CD4-positive, alpha-beta memory T cell (primary cell): ENCODE measurements around the gene SDHAF1. TPM values are rescaled to one million over a fixed set of nuclear protein-coding genes. Genes with fewer than 3 reads are reported as not detected.

Experiments
- CTCF ChIA-PET: fragments of 350-600 bp; sonication (Branson Sonifier 250); formaldehyde crosslinking; loops from one replicate; lab custom pipeline; 2021; ENCODE audit warnings: inconsistent platforms; ENCODE audit not compliant: partially characterized antibody; lab: Charles Lee
- POLR2A ChIA-PET: fragments of 350-600 bp; sonication (Branson Sonifier 250); formaldehyde crosslinking; loops from one replicate; lab custom pipeline; 2021; ENCODE audit not compliant: partially characterized antibody; lab: Charles Lee
- DNase-seq, 5 donors: peaks; one replicate each; pipeline versions ENCODE4 v3.0.0 to v3.0.0-alpha.2; 2020 to 2022; ENCODE audit warnings: mixed read lengths in 1 of 5
- H3K27ac ChIP-seq: one replicate; pipeline ENCODE4 v1.7.0; 2013; ENCODE audit warnings: low read depth, low read length
- H3K27me3 ChIP-seq: 2 replicates; pipeline ENCODE4 v1.7.0; 2013; ENCODE audit warnings: mild to moderate bottlenecking, low read length, moderate library complexity; ENCODE audit not compliant: insufficient read depth
- H3K36me3 ChIP-seq: 2 replicates; pipeline ENCODE4 v1.7.0; 2013; ENCODE audit warnings: mild to moderate bottlenecking, low read length, moderate library complexity; ENCODE audit not compliant: insufficient read depth
- H3K4me1 ChIP-seq: 2 replicates; pipeline ENCODE4 v1.7.0; 2013; ENCODE audit warnings: mild to moderate bottlenecking, low read length, moderate library complexity; ENCODE audit not compliant: insufficient read depth
- H3K4me3 ChIP-seq, 2 donors: one replicate each; pipeline ENCODE4 v1.7.0; 2013; ENCODE audit warnings: low read length in 2 of 2, mild to moderate bottlenecking in 1 of 2
- H3K9me3 ChIP-seq, 2 donors: one replicate each; pipeline ENCODE4 v1.7.0; 2013; ENCODE audit warnings: low read length in 2 of 2, control low read depth in 1 of 2; ENCODE audit not compliant: control insufficient read depth in 1 of 2
- H3K27ac Mint-ChIP-seq, 7 donors: one replicate each; pipeline ENCODE4 v1.8.0; 2020 to 2021; ENCODE audit warnings: mixed read lengths in 7 of 7, mild to moderate bottlenecking in 6 of 7, inconsistent platforms in 3 of 7, moderate library complexity in 3 of 7
- H3K27me3 Mint-ChIP-seq, 2 donors: one replicate each; pipeline ENCODE4 v1.8.0; 2020 to 2021; ENCODE audit warnings: mixed read lengths in 2 of 2
- H3K36me3 Mint-ChIP-seq, 2 donors: one replicate each; pipeline ENCODE4 v1.8.0; 2020 to 2021; ENCODE audit warnings: mixed read lengths in 2 of 2, inconsistent platforms in 1 of 2, mild to moderate bottlenecking in 1 of 2
- H3K4me1 Mint-ChIP-seq, 4 donors: one replicate each; pipeline ENCODE4 v1.8.0; 2020 to 2021; ENCODE audit warnings: mixed read lengths in 4 of 4, mild to moderate bottlenecking in 1 of 4
- H3K4me3 Mint-ChIP-seq, 8 donors: one replicate each; pipeline ENCODE4 v1.8.0; 2020 to 2021; ENCODE audit warnings: mixed read lengths in 8 of 8, mild to moderate bottlenecking in 7 of 8, moderate library complexity in 6 of 8, inconsistent platforms in 3 of 8
- H3K9me3 Mint-ChIP-seq, 8 donors: one replicate each; pipeline ENCODE4 v1.8.0; 2020 to 2021; ENCODE audit warnings: mixed read lengths in 8 of 8, mild to moderate bottlenecking in 5 of 8, inconsistent platforms in 3 of 8, moderate library complexity in 1 of 8
- intact Hi-C: fragments of 100-400 bp; cut with micrococcal nuclease; formaldehyde crosslinking; loops from one replicate; pipeline ENCODE4 v1.15.1; 2023
- polyA plus RNA-seq, 2 donors: library from polyadenylated mRNA; unstranded; fragments of 300-500 nt; fragmentation: Illumina TruSeq; gene quantifications; one replicate each; pipeline ENCODE4 v1.2.3, GENCODE V29; 2021
- total RNA-seq, 2 experiments: library from RNA; stranded (reverse); gene quantifications; one replicate each; pipeline ENCODE4 v1.2.3, GENCODE V29; 2021

SDHAF1 gene
- total and polyA plus RNA-seq, 4 experiments from 2014 or later: 21.9 to 41.3 (median 25.8) TPM

GRCh38 chr19:36041831-36042230, 46.8 kb downstream of the SDHAF1 start:
- H3K9me3 Mint-ChIP-seq: no peaks in the 10 kb centered on the region
- H3K27ac ChIP-seq: no peak overlapping the region
- intact Hi-C loops: no loop called here
- H3K27me3 ChIP-seq: no peaks in the 10 kb centered on the region
- H3K4me1 ChIP-seq: peaks cover 8% of the 10 kb centered on the region
- no peak for DNase-seq
- POLR2A ChIA-PET: interaction anchor here (0.7 kb wide), 1 partner anchor 12 kb away, joined by 3 read pairs; the partner anchor contains the start of genes THAP8 and WDR62
- peaks cover 12 to 18% of the 10 kb centered on the region in 2 donors for H3K36me3 Mint-ChIP-seq
- H3K4me3 ChIP-seq: no peak overlapping the region
- H3K4me3 Mint-ChIP-seq: no peak overlapping the region
- H3K36me3 ChIP-seq: no peaks in the 10 kb centered on the region
- peaks cover 8 to 16% (median 10%) of the 10 kb centered on the region in 4 donors for H3K4me1 Mint-ChIP-seq
- H3K27me3 Mint-ChIP-seq: no peaks in the 10 kb centered on the region
- CTCF ChIA-PET: no interaction called here
- no peaks in the 10 kb centered on the region for H3K9me3 ChIP-seq
- H3K27ac Mint-ChIP-seq: no peak overlapping the region

GRCh38 chr19:36043952-36044351, 49.0 kb downstream of the SDHAF1 start:
- Mint-ChIP-seq H3K9me3 (no peaks in the 10 kb centered on the region), H3K27me3 (no peaks in the 10 kb centered on the region), H3K4me1 (peaks cover 0 to 9% (median 5%) of the 10 kb centered on the region in 4 donors), H3K4me3 (no peak overlapping the region), H3K27ac (peak overlapping the region in 1 of 7 donors; percentile 65), H3K36me3 (peaks cover 10 to 18% of the 10 kb centered on the region in 2 donors)
- Histone ChIP-seq H3K4me1 (no peaks in the 10 kb centered on the region), H3K36me3 (no peaks in the 10 kb centered on the region), H3K9me3 (no peaks in the 10 kb centered on the region), H3K4me3 (no peak overlapping the region), H3K27me3 (no peaks in the 10 kb centered on the region), H3K27ac (no peak overlapping the region)
- ChIA-PET POLR2A (interaction anchor here (1.4 kb wide), 1 partner anchor 10 kb away, joined by 5 read pairs; no protein-coding TSS in a partner anchor), CTCF (no interaction called here)
- intact Hi-C loops: no loop called here
- no peak for DNase-seq

Other genes starting within 250 kb of the SDHAF1 start
- 10 to 100 TPM; 60.5 to 65.2 TPM for gene U2AF1L4, start 249.8 kb upstream of the SDHAF1 start, total RNA-seq
- 10 to 100 TPM; 48.7 to 50.9 TPM for gene U2AF1L4, start 249.8 kb upstream of the SDHAF1 start, polyA plus RNA-seq
- gene PSENEN, start 249.5 kb upstream of the SDHAF1 start, total RNA-seq: 10 to 100 TPM; 27.2 TPM
- gene PSENEN, start 249.5 kb upstream of the SDHAF1 start, polyA plus RNA-seq: 10 to 100 TPM; 84.6 to 89.9 TPM
- gene LIN37, start 246.6 kb upstream of the SDHAF1 start, total RNA-seq: 10 to 100 TPM; 26.3 to 29.4 TPM
- 10 to 100 TPM in 1 of 2 donors, 1 to 10 TPM in 1; 8.3 to 13.3 TPM for gene LIN37, start 246.6 kb upstream of the SDHAF1 start, polyA plus RNA-seq
- gene HSPB6, start 238.2 kb upstream of the SDHAF1 start, total RNA-seq: not detected
- not detected for gene HSPB6, start 238.2 kb upstream of the SDHAF1 start, polyA plus RNA-seq
- gene PROSER3, start 237.0 kb upstream of the SDHAF1 start, total RNA-seq: 10 to 100 TPM; 45.1 to 46.5 TPM
- 10 to 100 TPM in 1 of 2 donors, 1 to 10 TPM in 1; 2.0 to 11.8 TPM for gene PROSER3, start 237.0 kb upstream of the SDHAF1 start, polyA plus RNA-seq
- 10 to 100 TPM; 15.8 to 19.4 TPM for gene ARHGAP33, start 219.6 kb upstream of the SDHAF1 start, total RNA-seq
- gene ARHGAP33, start 219.6 kb upstream of the SDHAF1 start, polyA plus RNA-seq: under 1 TPM in 1 of 2 donors, not detected in 1; 0.29 TPM
- not detected for gene PRODH2, start 182.3 kb upstream of the SDHAF1 start, total RNA-seq
- gene PRODH2, start 182.3 kb upstream of the SDHAF1 start, polyA plus RNA-seq: not detected
- not detected for gene NPHS1, start 142.7 kb upstream of the SDHAF1 start, total RNA-seq
- not detected for gene NPHS1, start 142.7 kb upstream of the SDHAF1 start, polyA plus RNA-seq
- gene KIRREL2, start 138.3 kb upstream of the SDHAF1 start, total RNA-seq: not detected
- under 1 TPM in 1 of 2 donors, not detected in 1; 0.08 TPM for gene KIRREL2, start 138.3 kb upstream of the SDHAF1 start, polyA plus RNA-seq
- gene APLP1, start 126.6 kb upstream of the SDHAF1 start, total RNA-seq: not detected
- gene APLP1, start 126.6 kb upstream of the SDHAF1 start, polyA plus RNA-seq: under 1 TPM in 1 of 2 donors, not detected in 1; 0.70 TPM
- gene NFKBID, start 94.6 kb upstream of the SDHAF1 start, total RNA-seq: 10 to 100 TPM; 36.6 to 50.0 TPM
- 1 to 10 TPM; 1.3 to 7.1 TPM for gene NFKBID, start 94.6 kb upstream of the SDHAF1 start, polyA plus RNA-seq
- gene HCST, start 92.7 kb upstream of the SDHAF1 start, total RNA-seq: 10 to 100 TPM; 66.2 to 75.2 TPM
- 100 to 1,000 TPM; 567 to 684 TPM for gene HCST, start 92.7 kb upstream of the SDHAF1 start, polyA plus RNA-seq
- 10 to 100 TPM; 12.7 to 17.3 TPM for gene TYROBP, start 86.9 kb upstream of the SDHAF1 start, total RNA-seq
- 1 to 10 TPM; 2.3 to 2.5 TPM for gene TYROBP, start 86.9 kb upstream of the SDHAF1 start, polyA plus RNA-seq
- 10 to 100 TPM; 15.7 to 16.3 TPM for gene LRFN3, start 58.8 kb upstream of the SDHAF1 start, total RNA-seq
- gene LRFN3, start 58.8 kb upstream of the SDHAF1 start, polyA plus RNA-seq: 1 to 10 TPM in 1 of 2 donors, under 1 TPM in 1; 0.45 to 2.4 TPM
- 1 to 10 TPM; 4.8 to 5.0 TPM for gene SYNE4, start 13.6 kb downstream of the SDHAF1 start, total RNA-seq
- gene SYNE4, start 13.6 kb downstream of the SDHAF1 start, polyA plus RNA-seq: under 1 TPM in 1 of 2 donors, not detected in 1; 0.25 TPM
- gene ALKBH6, start 19.0 kb downstream of the SDHAF1 start, total RNA-seq: 10 to 100 TPM; 50.9 to 51.0 TPM
- 10 to 100 TPM; 20.8 to 21.0 TPM for gene ALKBH6, start 19.0 kb downstream of the SDHAF1 start, polyA plus RNA-seq
- 1 to 10 TPM; 2.4 TPM for gene CLIP3, start 37.7 kb downstream of the SDHAF1 start, total RNA-seq
- gene CLIP3, start 37.7 kb downstream of the SDHAF1 start, polyA plus RNA-seq: 1 to 10 TPM in 1 of 2 donors, under 1 TPM in 1; 0.37 to 1.5 TPM
- gene THAP8, start 59.1 kb downstream of the SDHAF1 start, total RNA-seq: 1 to 10 TPM; 5.1 to 7.0 TPM
- 1 to 10 TPM; 4.0 to 8.6 TPM for gene THAP8, start 59.1 kb downstream of the SDHAF1 start, polyA plus RNA-seq
- 1 to 10 TPM; 1.3 to 1.7 TPM for gene WDR62, start 59.7 kb downstream of the SDHAF1 start, total RNA-seq
- under 1 TPM in 1 of 2 donors, not detected in 1; 0.08 TPM for gene WDR62, start 59.7 kb downstream of the SDHAF1 start, polyA plus RNA-seq
- not detected for gene OVOL3, start 116.0 kb downstream of the SDHAF1 start, total RNA-seq
- gene OVOL3, start 116.0 kb downstream of the SDHAF1 start, polyA plus RNA-seq: not detected
- gene POLR2I, start 119.7 kb downstream of the SDHAF1 start, total RNA-seq: 10 to 100 TPM; 52.4 to 55.0 TPM
- gene POLR2I, start 119.7 kb downstream of the SDHAF1 start, polyA plus RNA-seq: 100 to 1,000 TPM; 146 to 163 TPM
- gene TBCB, start 120.3 kb downstream of the SDHAF1 start, total RNA-seq: 100 to 1,000 TPM; 148 TPM
- 100 to 1,000 TPM; 256 to 308 TPM for gene TBCB, start 120.3 kb downstream of the SDHAF1 start, polyA plus RNA-seq
- gene CAPNS1, start 144.9 kb downstream of the SDHAF1 start, total RNA-seq: 100 to 1,000 TPM; 255 to 259 TPM
- gene CAPNS1, start 144.9 kb downstream of the SDHAF1 start, polyA plus RNA-seq: 100 to 1,000 TPM; 123 to 184 TPM
- not detected for gene COX7A1, start 157.3 kb downstream of the SDHAF1 start, total RNA-seq
- gene COX7A1, start 157.3 kb downstream of the SDHAF1 start, polyA plus RNA-seq: not detected
- gene ZNF565, start 219.5 kb downstream of the SDHAF1 start, total RNA-seq: 10 to 100 TPM in 1 of 2 experiments, 1 to 10 TPM in 1; 8.4 to 10.9 TPM
- 1 to 10 TPM in 1 of 2 donors, under 1 TPM in 1; 0.76 to 6.1 TPM for gene ZNF565, start 219.5 kb downstream of the SDHAF1 start, polyA plus RNA-seq
- 10 to 100 TPM; 74.9 to 75.7 TPM for gene ZNF146, start 219.9 kb downstream of the SDHAF1 start, total RNA-seq
- 10 to 100 TPM; 39.1 to 84.9 TPM for gene ZNF146, start 219.9 kb downstream of the SDHAF1 start, polyA plus RNA-seq